Kidney (tissue), 14 donors: Measurements from ENCODE around the gene TTC1. TPM values are rescaled to one million over a fixed set of nuclear protein-coding genes. Genes with fewer than 3 reads are reported as not detected.

Source experiments
- DNase-seq, 5 donors: peaks; one replicate each; pipeline ENCODE4 v3.0.0-alpha.2; 2013 to 2020
- FAIRE-seq: peaks from 2 replicates; lab custom pipeline; 2012; peaks lifted over from hg19 to GRCh38; lab: Jason Lieb, UNC
- H3K27ac ChIP-seq, 2 donors: one replicate each; pipeline ENCODE4 v1.7.0; 2013; ENCODE audit warnings: low read depth in 2 of 2, low read length in 2 of 2, inconsistent platforms in 1 of 2
- H3K27me3 ChIP-seq: one replicate; pipeline ENCODE4 v1.7.1; 2013; ENCODE audit warnings: low read length, inconsistent platforms; ENCODE audit not compliant: control insufficient read depth, insufficient read depth
- H3K36me3 ChIP-seq, 3 donors: one replicate each; pipeline versions ENCODE4 v1.7.0 to v1.7.1; 2013; ENCODE audit warnings: low read length in 3 of 3, control low read depth in 1 of 3, inconsistent platforms in 1 of 3; ENCODE audit not compliant: insufficient read depth in 3 of 3, control insufficient read depth in 2 of 3
- H3K4me1 ChIP-seq, 3 donors: one replicate each; pipeline versions ENCODE4 v1.7.0 to v1.7.1; 2013; ENCODE audit warnings: low read length in 3 of 3, inconsistent platforms in 1 of 3, low read depth in 1 of 3; ENCODE audit not compliant: control insufficient read depth in 2 of 3, insufficient read depth in 2 of 3
- H3K4me3 ChIP-seq, 3 donors: one replicate each; pipeline versions ENCODE4 v1.7.0 to v1.8.1; 2013; ENCODE audit warnings: low read length in 3 of 3, control low read depth in 1 of 3, inconsistent platforms in 1 of 3
- H3K9ac ChIP-seq, 3 donors: one replicate each; pipeline versions ENCODE4 v1.7.0 to v1.7.1; 2013; ENCODE audit warnings: low read length in 3 of 3, control low read depth in 1 of 3, inconsistent platforms in 1 of 3
- H3K9me3 ChIP-seq, 3 donors: one replicate each; pipeline versions ENCODE4 v1.7.0 to v1.7.1; 2013; ENCODE audit warnings: low read length in 3 of 3, control low read depth in 1 of 3, inconsistent platforms in 1 of 3; ENCODE audit not compliant: control insufficient read depth in 2 of 3, insufficient read depth in 1 of 3
- intact Hi-C: fragments of 100-400 bp; cut with DNase I; formaldehyde crosslinking; loops from one replicate; pipeline ENCODE4 v1.11.1; 2022
- polyA plus RNA-seq: library from polyadenylated mRNA; stranded (reverse); fragments of 350-450 nt; fragmentation: Illumina TruSeq; extraction: RNeasy Lipid Tissue Mini Kit (QIAGEN cat#74804); gene quantifications from one replicate; pipeline ENCODE4 v1.2.3, GENCODE V29; 2014; ENCODE audit warnings: low read depth, low replicate concordance; ENCODE audit not compliant: insufficient read depth
- total RNA-seq: library from RNA; stranded (reverse); fragmentation: NEBNext Ultra II Directional; extraction: Animal tissue kit (Norgen Biotek cat#: 25700); gene quantifications from one replicate; pipeline ENCODE4 v1.2.1, GENCODE V29; 2021
- TF ChIP-seq, protein P1 (sequence below): IDR thresholded peaks from 3 replicates; pipeline ENCODE4 v1.5.1; 2012; ENCODE audit warnings: mild to moderate bottlenecking, moderate library complexity, borderline replicate concordance; ENCODE audit not compliant: insufficient read depth; ENCODE audit errors: extremely low read depth
- donor health status: control.
- donor health status: control.
- donor health status: control.
- donor health status: control.
- donor health status: control.
- donor health status: DM: yes; HTN: yes; CAD: no.
- donor health status: Normal renal cell carcinoma (clear cell type).

The TTC1 gene
- total and polyA plus RNA-seq, 2 donors from 2014 or later = 41.4 to 94.4 TPM

DNA sequence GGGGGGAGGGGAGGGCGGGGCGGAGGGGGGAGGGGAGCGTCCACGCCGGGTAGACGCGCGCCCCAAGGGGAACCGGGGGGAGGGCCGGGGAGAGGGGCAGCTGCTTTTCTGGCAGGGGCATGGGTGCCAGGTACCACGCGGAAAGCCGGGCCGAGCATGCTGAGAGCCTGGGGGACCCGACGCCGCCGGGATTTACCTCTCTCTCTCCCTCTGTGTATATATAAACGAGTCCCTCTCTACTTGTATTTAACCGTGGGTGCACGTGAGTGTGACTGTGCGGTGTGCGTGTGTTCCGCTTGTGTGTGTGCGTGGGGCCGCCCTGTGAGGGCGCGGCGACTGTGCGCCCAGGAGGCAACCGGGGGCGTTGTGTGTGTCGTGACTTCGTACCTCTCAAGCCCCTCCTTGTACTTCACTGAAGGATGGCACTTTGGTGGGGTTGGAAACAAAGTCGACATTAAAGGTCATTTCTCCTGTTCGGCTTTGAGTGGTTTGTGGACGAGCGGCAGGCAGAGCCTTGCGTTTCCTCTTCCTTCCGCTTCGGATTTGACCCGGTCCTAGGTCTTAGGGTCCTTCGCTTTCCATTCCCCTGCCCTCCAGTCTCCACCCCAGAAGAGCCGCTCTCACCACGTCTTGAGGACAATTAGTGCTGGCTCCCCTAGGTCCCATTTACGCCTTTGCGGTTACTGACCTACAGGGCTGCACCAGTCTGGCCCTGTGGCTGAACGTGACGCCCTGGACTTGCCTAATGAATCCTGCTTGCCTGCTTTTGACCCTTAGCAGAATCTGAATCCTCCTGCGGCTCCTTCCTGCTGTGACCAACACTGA, 36.2 kb upstream of the TTC1 start:
- H3K27me3 ChIP-seq = peaks cover 25% of the 10 kb centered on the region
- intact Hi-C loops = no loop called here
- H3K9ac ChIP-seq = no peak overlapping the region
- peaks cover 0 to 6% (median 5%) of the 10 kb centered on the region in 3 donors for H3K4me1 ChIP-seq
- H3K9me3 ChIP-seq = no peaks in the 10 kb centered on the region
- FAIRE-seq = no peak
- no peak overlapping the region for H3K27ac ChIP-seq
- H3K4me3 ChIP-seq = no peak overlapping the region
- peak in 4 of 5 donors; percentile 20 to 73 (median 34) for DNase-seq
- H3K36me3 ChIP-seq = no peaks in the 10 kb centered on the region
- TF ChIP-seq, protein P1, sequence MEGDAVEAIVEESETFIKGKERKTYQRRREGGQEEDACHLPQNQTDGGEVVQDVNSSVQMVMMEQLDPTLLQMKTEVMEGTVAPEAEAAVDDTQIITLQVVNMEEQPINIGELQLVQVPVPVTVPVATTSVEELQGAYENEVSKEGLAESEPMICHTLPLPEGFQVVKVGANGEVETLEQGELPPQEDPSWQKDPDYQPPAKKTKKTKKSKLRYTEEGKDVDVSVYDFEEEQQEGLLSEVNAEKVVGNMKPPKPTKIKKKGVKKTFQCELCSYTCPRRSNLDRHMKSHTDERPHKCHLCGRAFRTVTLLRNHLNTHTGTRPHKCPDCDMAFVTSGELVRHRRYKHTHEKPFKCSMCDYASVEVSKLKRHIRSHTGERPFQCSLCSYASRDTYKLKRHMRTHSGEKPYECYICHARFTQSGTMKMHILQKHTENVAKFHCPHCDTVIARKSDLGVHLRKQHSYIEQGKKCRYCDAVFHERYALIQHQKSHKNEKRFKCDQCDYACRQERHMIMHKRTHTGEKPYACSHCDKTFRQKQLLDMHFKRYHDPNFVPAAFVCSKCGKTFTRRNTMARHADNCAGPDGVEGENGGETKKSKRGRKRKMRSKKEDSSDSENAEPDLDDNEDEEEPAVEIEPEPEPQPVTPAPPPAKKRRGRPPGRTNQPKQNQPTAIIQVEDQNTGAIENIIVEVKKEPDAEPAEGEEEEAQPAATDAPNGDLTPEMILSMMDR = no peak

DNA sequence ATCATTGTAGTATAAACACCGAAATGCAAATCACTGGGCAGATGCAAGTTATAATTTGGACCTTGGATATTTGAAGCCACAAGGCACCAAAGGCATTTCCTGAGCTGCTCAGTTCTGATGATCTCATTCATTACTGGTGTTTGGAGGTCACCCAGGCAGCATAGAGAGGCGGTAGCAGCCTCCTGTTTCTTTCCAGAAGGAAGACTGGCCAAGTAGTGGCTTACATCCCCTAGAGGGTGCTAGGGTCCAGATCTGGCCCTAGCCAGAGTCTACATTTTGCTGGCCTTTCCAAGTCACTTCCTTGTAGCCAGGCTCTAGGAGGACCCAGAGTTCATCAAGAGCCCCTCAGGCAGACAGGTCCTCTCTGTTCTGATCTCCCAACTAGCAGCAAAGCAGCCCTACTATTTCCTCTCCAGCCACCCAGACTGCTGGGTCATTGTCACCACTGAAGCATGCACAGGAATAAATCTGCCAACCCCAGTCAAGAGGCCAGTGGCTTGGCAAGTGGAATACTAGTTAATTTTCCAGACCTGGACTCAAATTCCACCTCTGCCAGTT, 33.4 kb upstream of the TTC1 start:
- Histone ChIP-seq H3K27me3 (peaks cover 23% of the 10 kb centered on the region), H3K4me1 (peaks cover 0 to 6% (median 5%) of the 10 kb centered on the region in 3 donors), H3K4me3 (no peak overlapping the region), H3K27ac (no peak overlapping the region), H3K9ac (no peak overlapping the region), H3K36me3 (no peaks in the 10 kb centered on the region), H3K9me3 (no peaks in the 10 kb centered on the region)
- intact Hi-C loops = no loop called here
- DNase-seq = peak in 3 of 5 donors; percentile 47 to 53 (median 51)
- FAIRE-seq = no peak
- TF ChIP-seq, protein P1 = no peak

DNA sequence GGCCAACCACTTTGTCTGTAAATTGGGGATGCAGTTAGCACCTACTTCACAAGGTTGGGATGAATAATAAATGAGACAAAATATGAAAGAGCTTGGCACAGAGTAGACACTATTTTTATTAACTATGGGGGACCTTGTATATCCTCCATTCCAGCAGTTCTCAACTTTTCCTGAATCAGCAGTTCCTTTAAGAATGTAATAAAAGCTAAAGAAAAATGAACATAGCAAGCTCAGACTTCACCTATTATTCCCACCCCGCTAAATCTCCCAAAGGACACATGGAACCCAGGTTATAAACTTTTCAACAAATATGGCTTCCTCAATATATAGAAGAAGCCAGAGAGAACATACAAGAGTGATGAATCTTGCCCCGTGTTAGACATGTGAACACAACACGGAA, 32.0 kb upstream of the TTC1 start:
- no peak for FAIRE-seq
- H3K9me3 ChIP-seq = no peaks in the 10 kb centered on the region
- no peak overlapping the region for H3K27ac ChIP-seq
- H3K4me3 ChIP-seq = no peak overlapping the region
- TF ChIP-seq, protein P1 = no peak
- no peaks in the 10 kb centered on the region for H3K36me3 ChIP-seq
- DNase-seq = no peak
- intact Hi-C loops = no loop called here
- no peak overlapping the region for H3K9ac ChIP-seq
- peaks cover 0 to 5% (median 4%) of the 10 kb centered on the region in 3 donors for H3K4me1 ChIP-seq
- H3K27me3 ChIP-seq = peaks cover 12% of the 10 kb centered on the region
